CD4-positive, alpha-beta T cell treated with Interleukin-1 beta for 1 hour (primary cell): Measurements from ENCODE around the gene SLCO2A1.

Experiments
- DNase-seq, 2 donors: peaks; one replicate each; pipeline ENCODE4 v3.0.0-alpha.2; 2020 to 2022

SLCO2A1 gene

DNA sequence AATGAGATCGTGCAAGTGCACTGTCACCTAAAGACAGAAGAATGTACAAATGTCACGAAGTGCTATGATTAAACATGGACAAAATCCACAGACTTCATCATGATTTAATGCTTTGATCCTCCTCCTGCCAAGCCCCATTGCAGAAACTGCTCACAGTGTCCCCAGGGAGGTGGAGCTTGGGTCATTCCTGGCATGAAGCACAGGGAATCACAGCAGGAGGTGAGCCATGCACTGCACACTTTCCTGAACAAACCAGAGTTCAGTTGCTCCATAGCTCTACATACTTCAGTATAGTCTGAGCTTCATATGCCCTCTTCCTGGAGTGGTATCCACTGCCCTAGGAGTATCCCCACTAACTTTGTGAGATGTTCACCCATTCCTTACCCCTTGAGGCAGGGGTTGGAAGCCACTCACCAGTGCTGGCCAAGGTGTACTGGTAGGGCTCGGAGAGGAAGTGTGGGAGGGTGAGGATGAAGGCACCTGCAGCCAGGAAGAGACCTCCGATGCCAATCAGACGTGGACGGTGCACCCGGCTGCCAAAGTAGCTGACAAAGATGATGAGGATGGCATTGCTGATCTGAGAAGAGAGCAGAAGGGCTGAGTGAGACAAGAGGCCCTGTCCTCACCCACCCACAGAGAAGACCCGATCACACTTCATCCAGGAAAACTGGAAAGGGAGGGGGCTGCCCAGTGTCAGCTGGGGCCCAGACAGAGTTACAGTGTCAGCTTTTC lies 56.3 kb downstream of the SLCO2A1 start:
- no peak for DNase-seq

DNA sequence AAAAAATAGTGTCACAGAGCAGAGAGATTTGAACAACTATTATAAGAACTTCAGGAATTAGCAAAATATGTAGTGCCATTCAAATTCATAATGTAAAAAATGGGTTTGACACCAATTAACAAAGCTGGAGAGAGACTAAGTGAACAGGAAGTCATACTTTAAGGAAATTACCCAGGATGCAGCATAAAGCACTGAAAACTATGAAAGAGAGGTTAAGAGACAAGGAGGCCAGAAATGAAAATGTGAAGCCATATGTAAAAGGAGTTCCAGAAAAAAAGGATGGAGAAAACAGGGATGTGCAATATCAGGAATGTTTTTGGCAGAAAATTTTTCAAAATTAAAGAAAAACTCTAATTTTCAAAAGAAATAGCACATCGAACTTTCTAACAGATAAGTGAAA lies 57.6 kb downstream of the SLCO2A1 start:
- DNase-seq: no peak

DNA sequence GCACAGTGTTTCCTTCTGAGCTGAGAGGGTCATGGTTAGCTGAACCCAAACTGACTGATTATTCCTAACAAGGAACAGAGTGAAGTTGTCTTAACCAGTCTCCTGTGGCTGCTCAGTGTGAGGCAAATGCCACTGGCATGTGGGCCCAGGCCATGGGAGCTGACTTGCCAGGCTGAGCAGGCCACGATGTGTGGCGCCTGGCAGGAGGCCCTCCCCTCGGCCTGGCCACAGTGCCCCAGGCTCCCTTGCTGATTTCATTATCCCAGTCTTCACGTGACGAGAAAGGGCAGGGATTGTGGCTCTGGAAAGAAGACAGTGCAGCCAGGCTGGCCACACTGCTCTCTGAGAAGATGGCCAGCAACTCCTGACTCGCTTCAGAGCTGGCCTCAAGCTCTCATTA lies 58.8 kb downstream of the SLCO2A1 start:
- DNase-seq: no peak

- no peak for DNase-seq
Measured at GRCh38 chr3:133970339-133970738, 59.4 kb downstream of the SLCO2A1 start.

GRCh38 chr3:133967992-133968892 lies 61.5 kb downstream of the SLCO2A1 start:
- DNase-seq: no peak

GRCh38 chr3:133966954-133967353 lies 62.8 kb downstream of the SLCO2A1 start:
- DNase-seq: no peak

DNA sequence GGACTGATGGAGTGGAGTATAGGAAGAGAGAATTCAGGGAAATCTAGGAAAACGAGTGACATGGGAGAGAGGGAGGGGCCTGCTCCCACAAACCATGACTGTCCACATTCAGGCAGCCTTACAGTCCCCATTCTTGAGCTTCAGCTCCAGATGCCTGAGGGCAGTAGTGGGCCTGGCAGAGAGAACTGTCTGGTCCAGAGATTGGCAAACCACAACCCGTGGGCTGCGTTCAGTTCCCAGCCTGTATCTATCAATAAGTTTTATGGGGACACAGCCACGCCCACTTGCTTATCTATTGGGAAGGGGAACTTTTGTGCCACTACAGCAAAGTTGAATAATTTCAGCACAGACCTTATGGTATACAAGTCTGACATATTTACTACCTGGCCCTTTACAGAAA lies 63.8 kb downstream of the SLCO2A1 start:
- no peak for DNase-seq

DNA sequence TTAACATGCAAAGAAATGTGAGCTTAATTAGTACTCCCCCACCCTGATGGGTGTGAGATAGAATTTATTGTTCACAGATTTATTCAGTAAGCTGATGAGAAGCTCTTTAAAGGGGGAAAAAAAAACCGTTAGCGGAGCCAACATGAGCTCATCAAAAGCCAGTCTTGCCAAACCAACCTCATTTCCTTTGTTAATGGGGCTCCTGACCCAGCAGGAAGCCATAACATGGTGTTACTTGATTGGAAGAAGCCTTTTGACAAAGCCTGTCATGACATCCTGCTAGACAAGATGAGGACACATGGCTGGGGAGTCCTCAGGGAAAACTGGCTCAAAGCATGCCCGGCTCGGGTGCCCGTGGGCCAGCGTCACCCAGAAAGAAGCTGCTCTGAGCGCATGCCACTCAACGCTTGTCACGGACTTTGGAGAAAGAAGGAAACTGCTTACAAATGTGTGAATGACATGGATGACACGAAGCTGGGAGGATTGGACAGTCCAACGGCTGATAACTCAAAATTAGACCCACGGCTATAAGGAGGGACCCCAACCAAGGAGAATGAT lies 64.6 kb downstream of the SLCO2A1 start:
- DNase-seq: no peak

DNA sequence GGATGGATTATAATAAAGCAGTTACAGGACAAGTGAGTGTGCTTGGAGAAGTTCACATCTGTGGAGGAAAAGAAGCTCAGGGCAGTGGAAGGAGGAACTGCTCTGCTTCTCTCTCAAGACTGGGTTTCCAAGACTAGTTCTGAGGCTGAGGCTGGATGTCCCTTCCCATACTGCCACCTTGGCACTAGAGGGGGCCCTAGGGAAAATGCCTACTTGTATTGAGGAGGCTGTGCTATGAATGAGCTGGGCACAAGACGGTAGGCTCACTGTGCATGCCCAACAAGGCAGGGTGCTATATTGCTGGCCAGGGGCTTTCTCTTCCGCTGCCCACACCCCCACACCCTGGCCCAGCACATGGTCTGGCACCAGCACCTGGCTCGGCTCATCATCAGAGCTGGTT lies 65.2 kb downstream of the SLCO2A1 start:
- no peak for DNase-seq

DNA sequence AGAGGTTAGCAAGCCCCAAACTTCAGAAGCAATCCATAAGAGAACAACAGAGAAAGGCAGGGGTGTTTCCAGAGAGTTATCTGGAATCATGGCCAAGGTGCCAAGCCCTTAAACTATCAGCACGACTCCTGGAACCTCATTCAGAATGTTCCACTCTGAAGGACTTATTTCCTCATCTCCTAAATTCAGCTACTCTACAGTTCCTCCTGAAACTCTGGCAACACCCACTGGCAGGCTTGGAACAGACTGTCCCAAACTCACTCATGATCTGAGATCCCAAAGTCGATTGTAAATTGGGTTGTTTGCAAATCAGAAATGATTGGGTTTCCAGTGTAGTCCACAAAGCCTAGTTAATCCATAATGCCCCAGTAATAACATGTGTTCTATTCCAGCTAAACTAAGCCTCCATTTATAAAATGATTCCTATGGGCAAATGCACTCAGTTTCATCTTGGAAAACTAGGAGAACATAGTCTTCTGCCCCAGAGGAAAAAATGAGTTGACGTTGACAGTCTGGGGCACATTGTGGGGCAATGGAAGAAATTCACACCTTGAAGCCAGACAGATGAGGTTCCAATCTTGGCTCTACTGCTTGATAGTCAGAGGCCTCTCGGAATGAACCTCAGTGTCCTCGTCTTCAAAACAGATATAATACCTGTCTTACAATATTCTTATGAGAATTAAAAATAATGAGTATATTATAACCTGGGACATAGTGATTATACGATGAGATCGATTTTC lies 65.9 kb downstream of the SLCO2A1 start:
- DNase-seq: no peak

DNA sequence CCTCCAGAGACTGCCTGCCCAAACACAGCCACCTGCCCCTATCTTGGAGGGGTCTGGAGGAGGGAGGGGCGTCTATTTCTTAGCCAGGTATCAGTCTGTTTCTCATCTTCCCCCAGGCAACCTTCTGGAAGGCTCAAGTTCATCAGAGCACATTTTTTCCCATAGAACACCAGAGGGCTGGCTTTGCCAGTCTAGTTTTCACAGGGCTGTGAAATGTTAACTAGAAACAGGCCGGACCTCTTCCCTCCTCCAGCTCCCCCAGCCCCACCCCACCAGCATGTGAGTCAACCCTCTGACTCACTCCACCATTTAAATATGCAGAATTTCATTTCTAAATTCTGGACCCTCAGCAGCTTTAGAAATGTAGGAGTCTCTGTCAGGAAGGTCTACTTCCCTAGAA lies 66.9 kb downstream of the SLCO2A1 start:
- no peak for DNase-seq

DNA sequence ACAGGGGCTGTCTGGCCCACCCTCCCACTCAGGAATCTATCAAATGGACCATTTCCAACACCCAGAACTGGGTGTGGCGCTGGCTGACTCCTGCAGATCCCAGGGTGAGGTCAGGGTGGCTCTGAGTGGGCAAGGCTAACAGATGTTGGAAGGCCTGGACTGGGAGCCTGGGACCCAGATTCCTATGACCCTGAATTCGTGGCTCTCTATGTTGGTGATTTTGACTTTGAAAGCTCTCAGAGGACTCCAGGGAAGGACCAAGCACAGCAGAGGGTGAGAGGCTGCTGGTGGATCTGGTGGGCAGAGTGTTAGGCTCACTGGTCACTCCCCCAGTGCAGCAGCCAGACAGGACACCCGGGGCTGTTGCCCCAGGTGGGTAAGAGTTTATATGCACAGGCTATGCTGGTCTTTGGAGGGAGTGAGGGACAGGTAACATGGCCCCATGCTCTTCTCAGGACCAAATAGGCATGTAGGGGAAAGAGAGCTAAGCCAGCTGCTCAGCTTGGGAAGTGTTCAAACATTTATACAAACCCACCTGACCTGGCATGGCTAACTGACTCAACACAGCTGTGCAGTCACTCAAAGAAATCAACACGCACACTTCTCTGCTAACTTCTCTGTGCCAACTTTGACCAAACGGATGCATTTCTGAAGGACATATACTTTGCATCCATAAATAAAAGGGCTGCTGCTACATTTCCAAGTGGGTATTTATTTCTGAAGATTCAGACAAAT lies 71.5 kb downstream of the SLCO2A1 start:
- DNase-seq: no peak

DNA sequence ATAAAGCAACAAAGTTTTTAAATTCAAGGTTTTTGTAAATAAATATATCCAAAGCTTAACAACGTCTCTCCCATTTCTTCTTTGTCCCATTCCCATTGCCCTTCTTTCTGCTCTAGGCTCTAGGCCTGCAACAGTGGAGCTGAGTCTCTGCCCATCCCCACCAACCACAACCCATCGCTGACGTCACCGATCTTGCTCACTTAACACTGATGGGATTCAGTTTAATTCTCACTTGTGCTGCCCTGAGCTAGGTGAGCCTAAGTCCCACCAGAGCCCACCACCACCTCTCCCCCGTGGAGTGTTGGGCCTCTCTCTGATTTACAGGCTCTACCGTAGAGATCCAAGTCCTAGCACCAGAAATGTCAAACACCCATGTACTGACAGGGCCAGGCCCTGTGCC lies 72.7 kb downstream of the SLCO2A1 start:
- no peak for DNase-seq

DNA sequence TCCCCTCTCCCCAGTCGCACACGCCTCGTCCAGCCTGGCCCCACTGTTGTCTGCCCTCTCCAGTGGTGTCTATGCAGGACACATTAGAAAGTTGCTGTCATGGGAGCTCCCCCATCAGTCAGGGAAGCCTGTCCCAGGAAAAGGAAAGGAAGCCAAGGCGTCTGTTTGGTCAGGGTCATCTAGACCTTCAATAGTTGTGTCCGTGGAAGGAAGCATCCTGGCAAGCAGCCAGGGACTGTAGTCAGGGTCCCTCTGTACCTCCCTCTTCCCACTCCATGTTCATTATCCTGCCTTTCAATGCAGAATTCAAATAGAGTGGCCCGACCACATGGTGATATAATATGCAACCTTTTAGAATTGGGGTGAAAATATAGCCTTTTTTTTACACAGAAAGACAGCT lies 73.4 kb downstream of the SLCO2A1 start:
- DNase-seq: no peak

GRCh38 chr3:133955892-133956291 lies 73.8 kb downstream of the SLCO2A1 start:
- DNase-seq: no peak

DNA sequence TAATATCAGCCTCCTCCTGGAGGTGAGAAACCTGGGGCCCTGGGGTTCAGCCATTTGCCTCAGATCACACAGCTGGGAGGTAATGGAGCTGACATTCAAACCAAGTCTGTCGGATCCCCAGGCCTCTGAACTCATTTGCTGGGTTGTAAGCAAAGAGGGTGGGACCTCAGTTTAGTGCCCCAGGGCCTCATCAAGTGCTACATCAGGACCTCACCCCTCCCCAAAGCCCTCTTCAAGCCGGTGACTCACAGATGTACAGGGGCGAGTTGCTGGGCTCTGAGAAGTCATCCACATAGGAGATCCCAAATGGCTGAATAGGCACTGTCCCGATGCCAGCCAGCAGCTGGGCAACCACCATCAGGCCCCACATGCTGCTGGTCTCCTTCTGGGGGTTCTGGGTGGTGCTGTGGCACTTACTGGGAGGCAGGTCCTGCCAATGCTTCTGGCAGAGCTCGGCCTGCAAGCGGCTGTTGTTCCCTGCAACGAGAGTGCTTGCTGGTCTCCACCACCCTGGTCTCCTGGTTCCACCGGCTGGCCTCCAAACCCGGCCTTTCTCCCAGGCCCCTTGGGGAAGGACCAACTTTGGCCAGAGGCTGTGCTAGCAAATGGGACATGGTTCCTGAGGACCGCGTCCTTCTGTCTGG lies 74.9 kb downstream of the SLCO2A1 start:
- no peak for DNase-seq

GRCh38 chr3:133953297-133953696 lies 76.4 kb downstream of the SLCO2A1 start:
- DNase-seq: no peak

- DNase-seq: no peak
Measured at GRCh38 chr3:133949438-133949837, 80.3 kb downstream of the SLCO2A1 start.

DNA sequence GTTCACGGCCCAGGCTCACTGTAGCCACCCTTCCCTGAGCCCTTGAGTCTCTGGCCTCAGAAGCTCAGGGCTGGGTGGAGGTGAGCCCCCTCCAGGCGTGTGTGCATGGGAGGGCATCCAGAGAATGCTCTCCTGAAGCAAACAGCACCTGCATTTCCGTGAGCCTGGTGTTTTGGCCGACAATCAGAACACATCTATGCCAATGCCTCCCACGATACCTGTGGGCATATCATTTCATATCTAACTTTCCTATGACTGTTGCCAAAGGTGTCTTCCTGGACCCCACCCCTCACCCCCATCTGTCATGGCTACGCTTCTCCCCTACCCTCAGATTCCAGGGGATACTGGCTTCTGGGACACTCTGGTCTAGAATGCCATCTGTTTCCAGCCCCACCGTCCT lies 80.7 kb downstream of the SLCO2A1 start:
- no peak for DNase-seq

DNA sequence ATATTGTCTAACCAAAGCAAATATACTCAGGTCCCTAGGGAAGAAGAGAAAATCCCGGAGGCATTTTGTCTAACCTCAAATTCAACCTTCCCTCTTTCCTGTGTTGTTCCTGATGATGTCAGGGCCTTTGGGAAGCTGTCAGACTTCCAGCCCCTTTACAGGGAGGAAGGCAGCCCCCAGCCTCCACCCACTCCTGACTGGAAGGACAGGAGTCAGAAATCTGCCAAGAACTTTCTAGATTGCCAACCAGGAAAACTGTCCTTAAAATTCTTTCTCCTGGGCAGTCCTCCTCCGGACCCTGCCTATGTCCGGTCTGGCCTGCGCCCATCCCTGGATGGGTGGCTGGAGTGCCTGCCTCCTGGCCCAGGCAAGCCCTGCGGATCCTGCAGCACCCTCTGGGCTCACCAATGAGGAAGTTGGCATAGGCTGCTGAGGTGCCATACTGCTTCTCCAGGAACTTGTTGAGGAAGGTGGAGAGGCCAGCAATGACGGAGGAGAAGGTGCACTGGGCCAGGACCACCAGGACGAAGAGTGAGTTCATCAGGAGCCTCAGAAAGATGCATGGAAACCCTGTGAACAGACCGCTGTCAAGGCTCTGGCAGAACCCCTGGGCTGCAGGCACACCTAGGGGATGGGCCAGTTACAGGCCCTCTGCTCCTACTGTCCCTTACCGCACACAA lies 81.5 kb downstream of the SLCO2A1 start:
- DNase-seq: no peak

GRCh38 chr3:133945381-133946095 lies 84.2 kb downstream of the SLCO2A1 start:
- DNase-seq: no peak
